ENCODE data around the gene ACOX2. TPM values are rescaled to one million over a fixed set of nuclear protein-coding genes. Genes with fewer than 3 reads are reported as not detected.

The ACOX2 gene
- total RNA-seq, 1 donor from 2014 or later = 20.1 TPM

- intact Hi-C loops (cut with DNase I) = no loop called here
- DNase-seq (no peak), ATAC-seq (peak; percentile 42)
- H3K36me3 ChIP-seq = peaks cover under 1% of the 10 kb centered on the region
- TF ChIP-seq, protein P1, sequence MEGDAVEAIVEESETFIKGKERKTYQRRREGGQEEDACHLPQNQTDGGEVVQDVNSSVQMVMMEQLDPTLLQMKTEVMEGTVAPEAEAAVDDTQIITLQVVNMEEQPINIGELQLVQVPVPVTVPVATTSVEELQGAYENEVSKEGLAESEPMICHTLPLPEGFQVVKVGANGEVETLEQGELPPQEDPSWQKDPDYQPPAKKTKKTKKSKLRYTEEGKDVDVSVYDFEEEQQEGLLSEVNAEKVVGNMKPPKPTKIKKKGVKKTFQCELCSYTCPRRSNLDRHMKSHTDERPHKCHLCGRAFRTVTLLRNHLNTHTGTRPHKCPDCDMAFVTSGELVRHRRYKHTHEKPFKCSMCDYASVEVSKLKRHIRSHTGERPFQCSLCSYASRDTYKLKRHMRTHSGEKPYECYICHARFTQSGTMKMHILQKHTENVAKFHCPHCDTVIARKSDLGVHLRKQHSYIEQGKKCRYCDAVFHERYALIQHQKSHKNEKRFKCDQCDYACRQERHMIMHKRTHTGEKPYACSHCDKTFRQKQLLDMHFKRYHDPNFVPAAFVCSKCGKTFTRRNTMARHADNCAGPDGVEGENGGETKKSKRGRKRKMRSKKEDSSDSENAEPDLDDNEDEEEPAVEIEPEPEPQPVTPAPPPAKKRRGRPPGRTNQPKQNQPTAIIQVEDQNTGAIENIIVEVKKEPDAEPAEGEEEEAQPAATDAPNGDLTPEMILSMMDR (IDR thresholded peaks at IDR 0.05) = peak; percentile 30
- no peak overlapping the region for H3K27ac ChIP-seq
- H3K4me3 ChIP-seq = no peak overlapping the region
- no peaks in the 10 kb centered on the region for H3K27me3 ChIP-seq
- H3K9me3 ChIP-seq = no peaks in the 10 kb centered on the region
- H3K4me1 ChIP-seq = no peaks in the 10 kb centered on the region
Measured at GRCh38 chr3:58560771-58561311, 23.9 kb upstream of the ACOX2 start.

GRCh38 chr3:58559586-58559985, 22.6 kb upstream of the ACOX2 start:
- H3K36me3 ChIP-seq = no peaks in the 10 kb centered on the region

GRCh38 chr3:58557491-58557890, 20.5 kb upstream of the ACOX2 start:
- DNase-seq (no peak), ATAC-seq (no peak)
- Histone ChIP-seq H3K4me1 (no peaks in the 10 kb centered on the region), H3K27me3 (no peaks in the 10 kb centered on the region), H3K4me3 (no peak overlapping the region), H3K27ac (no peak overlapping the region), H3K36me3 (no peaks in the 10 kb centered on the region), H3K9me3 (no peaks in the 10 kb centered on the region)
- intact Hi-C loops (cut with DNase I) = no loop called here
- TF ChIP-seq, protein P1 (IDR thresholded peaks at IDR 0.05) = no peak

More at GRCh38 chr3:58559586-58559985, 22.6 kb upstream of the ACOX2 start:
- TF ChIP-seq, protein P1 (IDR thresholded peaks at IDR 0.05) = no peak
- H3K27ac ChIP-seq = no peak overlapping the region
- H3K4me1 ChIP-seq = no peaks in the 10 kb centered on the region
- DNase-seq (no peak), ATAC-seq (no peak)
- intact Hi-C loops (cut with DNase I) = no loop called here
- no peaks in the 10 kb centered on the region for H3K9me3 ChIP-seq
- H3K27me3 ChIP-seq = no peaks in the 10 kb centered on the region
- H3K4me3 ChIP-seq = no peak overlapping the region

DNA sequence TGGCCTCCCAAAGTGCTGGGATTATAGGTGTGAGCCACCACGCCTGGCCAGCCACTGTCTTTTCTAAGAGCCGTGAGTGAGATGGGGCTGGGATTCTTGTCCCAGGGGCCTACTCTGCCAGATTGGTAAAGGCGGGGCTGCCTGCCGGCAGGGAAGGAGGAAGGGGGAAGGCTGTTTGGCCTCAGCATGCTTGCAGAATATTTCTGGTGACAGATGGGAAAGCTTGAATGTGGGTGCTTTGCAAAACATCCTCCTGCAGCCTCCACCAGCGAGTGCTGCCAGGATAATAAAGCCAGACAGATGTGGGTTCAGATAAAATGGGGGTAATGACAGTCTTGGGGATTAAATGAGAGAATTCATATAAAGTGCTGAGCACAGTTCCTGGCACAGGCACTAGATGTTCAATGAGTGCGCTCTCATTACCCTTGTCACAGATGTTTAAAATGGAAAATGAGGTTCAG, 19.8 kb upstream of the ACOX2 start:
- intact Hi-C loops (cut with DNase I) = no loop called here
- no peak for ATAC-seq
- H3K27ac ChIP-seq = no peak overlapping the region
- H3K9me3 ChIP-seq = no peaks in the 10 kb centered on the region
- DNase-seq = no peak
- H3K36me3 ChIP-seq = no peaks in the 10 kb centered on the region
- no peaks in the 10 kb centered on the region for H3K27me3 ChIP-seq
- TF ChIP-seq, protein P1 (IDR thresholded peaks at IDR 0.05) = no peak
- no peaks in the 10 kb centered on the region for H3K4me1 ChIP-seq
- H3K4me3 ChIP-seq = no peak overlapping the region

- no peak for ATAC-seq
- no peak for DNase-seq
- Histone ChIP-seq H3K36me3 (no peaks in the 10 kb centered on the region), H3K9me3 (no peaks in the 10 kb centered on the region), H3K27me3 (no peaks in the 10 kb centered on the region), H3K27ac (no peak overlapping the region), H3K4me1 (no peaks in the 10 kb centered on the region), H3K4me3 (no peak overlapping the region)
- intact Hi-C loops (cut with DNase I) = no loop called here
- TF ChIP-seq, protein P1 (IDR thresholded peaks at IDR 0.05) = no peak
Measured at GRCh38 chr3:58556001-58556400, 19.0 kb upstream of the ACOX2 start.

DNA sequence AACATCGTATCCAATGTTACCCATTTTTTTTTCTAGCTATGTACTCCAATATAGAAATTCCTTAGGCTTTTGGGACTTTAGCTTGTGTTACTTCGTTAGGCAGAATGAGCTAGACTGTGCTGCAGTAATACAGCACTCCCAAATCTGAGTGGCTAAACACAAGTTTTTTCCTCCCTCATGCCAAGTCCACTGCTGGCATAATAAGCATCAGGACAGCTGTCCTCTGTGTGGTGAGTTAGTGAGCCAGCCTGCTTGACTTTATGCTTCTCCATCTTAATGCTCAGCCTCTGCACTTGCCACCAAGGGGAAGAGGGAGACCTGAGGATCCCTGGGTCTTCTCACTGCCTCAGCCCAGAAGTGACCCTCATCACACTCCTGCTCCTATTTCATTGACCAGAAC, 18.2 kb upstream of the ACOX2 start:
- intact Hi-C loops (cut with DNase I) = no loop called here
- Histone ChIP-seq H3K36me3 (no peaks in the 10 kb centered on the region), H3K27ac (no peak overlapping the region), H3K27me3 (no peaks in the 10 kb centered on the region), H3K4me3 (no peak overlapping the region), H3K4me1 (no peaks in the 10 kb centered on the region), H3K9me3 (no peaks in the 10 kb centered on the region)
- TF ChIP-seq, protein P1 (IDR thresholded peaks at IDR 0.05) = no peak
- ATAC-seq = no peak
- no peak for DNase-seq
